Suppressor macrophage treated with lipopolysaccharide for 1 hour (primary cell): ENCODE results near the gene KIFAP3.
"Not testable (repeated sequence)": the region's sequence is repeated elsewhere in the genome, so short reads cannot be mapped to it uniquely, and the experiment has no call there.

Source experiments
- DNase-seq, 3 donors: peaks; one replicate each; pipeline ENCODE4 v3.0.0-alpha.2; 2020 to 2022

KIFAP3 gene

GRCh38 chr1:169918220-169918619 lies 156.3 kb downstream of the KIFAP3 start:
- DNase-seq, result not testable (repeated sequence)

GRCh38 chr1:169915150-169915549 lies 159.3 kb downstream of the KIFAP3 start:
- no peak for DNase-seq

DNA sequence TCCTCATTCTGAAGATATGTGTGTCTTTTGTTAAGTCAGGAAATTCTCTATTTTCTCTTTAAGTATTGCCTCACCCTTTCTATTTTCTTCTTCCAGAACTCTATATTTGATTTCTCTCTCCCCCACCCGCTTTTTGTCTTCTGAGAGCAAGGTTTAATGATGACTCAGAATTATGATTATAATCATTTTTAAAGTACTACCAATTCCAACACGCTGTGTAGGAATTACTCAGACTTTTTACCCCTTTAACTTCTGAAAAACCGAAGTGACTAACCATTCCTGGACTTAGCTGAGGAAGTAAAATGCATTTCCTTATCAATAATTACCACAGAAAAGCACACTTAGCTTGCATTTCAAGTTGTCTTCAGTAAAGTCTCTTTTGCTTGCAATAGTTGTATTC lies 160.0 kb downstream of the KIFAP3 start:
- peak in 1 of 3 donors; percentile 26 for DNase-seq

DNA sequence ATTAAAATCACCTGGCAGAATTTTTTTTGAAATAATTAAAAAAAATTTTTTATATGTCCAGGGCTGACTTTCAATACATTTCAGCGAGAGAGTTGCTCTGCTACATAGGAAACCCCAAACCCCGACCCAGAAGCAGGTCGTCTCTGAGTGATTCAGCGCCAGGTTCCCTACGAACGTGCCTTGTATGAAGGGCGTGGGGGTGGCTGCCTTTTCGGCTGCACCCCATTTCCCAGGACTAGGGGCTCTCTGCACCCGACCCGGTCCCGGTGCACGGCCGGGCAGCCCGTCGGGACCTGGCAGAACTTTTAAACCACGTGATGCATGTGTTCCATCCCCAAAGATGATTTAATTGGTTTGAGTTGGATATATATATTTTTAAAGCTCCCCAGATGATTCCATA lies 165.0 kb downstream of the KIFAP3 start:
- DNase-seq, result no peak

GRCh38 chr1:169906938-169907337 lies 167.6 kb downstream of the KIFAP3 start:
- DNase-seq, result peak in 1 of 3 donors; percentile 29

DNA sequence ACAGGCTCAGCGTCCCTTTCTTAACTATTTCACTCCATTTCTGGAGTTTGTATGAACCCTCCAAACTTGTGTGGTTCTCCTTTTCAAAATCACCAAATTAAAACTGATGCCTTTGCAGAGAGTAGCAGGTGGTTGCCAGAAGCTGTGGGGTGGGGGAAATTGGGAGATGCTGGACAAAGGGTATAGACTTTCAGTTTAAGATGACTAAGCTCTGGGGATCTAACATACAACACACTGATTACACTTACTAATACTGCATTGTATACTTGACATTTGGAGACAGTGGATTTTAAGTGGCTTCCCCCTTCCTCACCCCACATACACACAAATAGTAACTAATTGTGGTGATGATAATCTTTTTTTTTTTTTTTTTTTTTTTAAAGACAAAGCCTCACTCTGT lies 169.7 kb downstream of the KIFAP3 start:
- no peak for DNase-seq

DNA sequence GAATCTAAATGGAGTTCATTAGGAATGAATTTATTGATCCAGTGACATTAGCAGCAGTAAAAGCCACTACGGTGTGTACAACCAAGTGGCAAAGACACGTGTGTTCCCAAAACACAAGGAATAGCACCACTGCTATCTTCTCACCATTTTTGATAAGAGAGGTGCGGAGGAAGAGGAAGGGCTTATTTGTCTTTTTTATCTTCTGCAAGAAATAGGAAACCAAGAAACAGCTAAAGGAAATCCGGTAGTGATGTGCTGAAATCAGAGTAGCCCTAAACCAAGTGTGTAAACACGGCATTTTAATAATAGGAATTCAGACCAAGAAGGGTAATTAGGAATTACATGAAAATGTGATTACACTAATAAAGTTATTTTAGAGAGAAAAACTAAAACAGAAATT lies 171.7 kb downstream of the KIFAP3 start:
- DNase-seq, result no peak

- no peak for DNase-seq
Observed at GRCh38 chr1:169901115-169901514, 173.4 kb downstream of the KIFAP3 start.

DNA sequence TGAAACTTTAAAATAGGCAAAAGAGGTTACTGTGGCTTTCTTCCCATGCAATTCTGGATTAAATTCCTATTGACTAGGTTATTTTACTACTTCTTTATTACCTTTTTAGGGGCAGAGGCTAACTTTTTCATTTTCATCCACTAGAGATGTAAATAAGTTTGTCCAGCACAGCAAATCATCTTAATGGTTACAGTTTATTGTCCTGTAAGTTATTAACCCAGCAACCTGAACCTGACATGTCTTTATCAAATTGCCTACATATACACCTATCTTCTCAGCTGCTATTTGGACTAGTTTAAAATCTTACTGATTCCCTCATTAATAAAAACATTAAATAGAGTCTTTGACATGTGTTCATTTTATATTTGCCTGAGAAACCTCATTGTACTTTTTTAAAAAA lies 173.9 kb downstream of the KIFAP3 start:
- DNase-seq, result no peak

DNA sequence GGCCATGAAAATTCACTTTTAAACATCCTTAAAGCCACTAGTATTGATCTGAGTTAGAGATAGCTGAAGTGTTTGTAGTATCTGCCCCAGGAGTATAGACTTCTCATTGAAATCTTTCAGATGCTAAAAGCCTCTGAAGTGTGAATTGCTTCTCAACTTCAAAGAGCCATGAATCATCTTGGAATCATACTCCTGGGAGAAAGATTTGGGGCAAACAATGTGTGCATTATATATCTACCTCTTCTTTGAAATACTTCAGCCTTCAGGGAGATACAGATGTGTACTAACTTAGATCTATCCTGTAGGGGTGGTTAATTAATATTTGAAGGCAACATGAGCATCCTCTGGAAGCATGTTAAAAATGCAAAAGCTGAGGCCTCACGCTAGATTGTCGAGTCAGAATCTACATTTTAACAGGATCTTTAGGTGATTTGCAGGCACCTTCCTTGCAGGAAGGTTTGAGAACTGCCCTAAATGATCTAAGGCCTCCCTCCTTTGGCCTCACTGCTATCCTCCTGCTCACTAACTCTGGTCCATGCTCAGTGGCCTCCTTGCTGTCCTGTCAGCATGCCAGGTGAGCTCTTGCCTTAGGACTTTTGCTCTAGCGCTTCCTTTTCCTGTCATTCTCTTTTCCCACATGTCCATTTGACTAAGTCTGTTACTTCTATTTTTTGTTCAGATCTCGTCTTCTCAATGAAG lies 174.8 kb downstream of the KIFAP3 start:
- DNase-seq, result no peak

GRCh38 chr1:169896013-169896412 lies 178.5 kb downstream of the KIFAP3 start:
- peak; percentile 38 to 54 (median 46) for DNase-seq

DNA sequence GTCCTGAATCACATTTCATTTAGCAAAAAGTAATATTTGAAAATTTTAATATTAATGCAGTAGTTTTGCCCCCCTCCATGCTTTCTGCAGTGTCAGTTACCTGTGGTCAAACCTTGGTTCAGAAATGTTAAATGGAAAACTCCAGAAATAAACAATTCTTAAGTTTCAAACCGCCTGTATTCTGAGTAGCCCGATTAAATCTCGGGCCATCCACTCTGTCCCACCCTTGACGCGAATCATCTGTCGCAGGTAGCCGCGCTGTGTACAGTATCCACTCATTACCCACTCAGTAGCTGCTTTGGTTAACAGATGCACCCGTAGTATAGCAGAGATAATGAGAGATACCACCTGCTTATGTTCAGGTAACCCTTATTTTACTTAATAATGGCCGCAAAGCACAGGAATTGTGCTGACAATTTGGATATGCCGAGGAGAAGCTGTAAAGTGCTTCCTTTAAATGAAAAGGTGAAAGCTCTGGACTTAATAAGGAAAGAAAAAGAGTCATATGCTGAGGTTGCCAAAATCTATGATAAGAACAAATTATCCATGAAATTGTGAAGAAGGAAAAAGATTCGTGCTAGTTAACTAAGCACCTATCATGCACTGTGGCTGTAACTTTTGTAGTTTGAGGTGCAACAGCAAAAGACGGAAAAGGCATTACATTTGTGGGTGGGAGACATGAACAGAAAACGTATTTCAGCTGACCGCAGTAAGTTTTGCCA lies 179.9 kb downstream of the KIFAP3 start:
- DNase-seq, result no peak

DNA sequence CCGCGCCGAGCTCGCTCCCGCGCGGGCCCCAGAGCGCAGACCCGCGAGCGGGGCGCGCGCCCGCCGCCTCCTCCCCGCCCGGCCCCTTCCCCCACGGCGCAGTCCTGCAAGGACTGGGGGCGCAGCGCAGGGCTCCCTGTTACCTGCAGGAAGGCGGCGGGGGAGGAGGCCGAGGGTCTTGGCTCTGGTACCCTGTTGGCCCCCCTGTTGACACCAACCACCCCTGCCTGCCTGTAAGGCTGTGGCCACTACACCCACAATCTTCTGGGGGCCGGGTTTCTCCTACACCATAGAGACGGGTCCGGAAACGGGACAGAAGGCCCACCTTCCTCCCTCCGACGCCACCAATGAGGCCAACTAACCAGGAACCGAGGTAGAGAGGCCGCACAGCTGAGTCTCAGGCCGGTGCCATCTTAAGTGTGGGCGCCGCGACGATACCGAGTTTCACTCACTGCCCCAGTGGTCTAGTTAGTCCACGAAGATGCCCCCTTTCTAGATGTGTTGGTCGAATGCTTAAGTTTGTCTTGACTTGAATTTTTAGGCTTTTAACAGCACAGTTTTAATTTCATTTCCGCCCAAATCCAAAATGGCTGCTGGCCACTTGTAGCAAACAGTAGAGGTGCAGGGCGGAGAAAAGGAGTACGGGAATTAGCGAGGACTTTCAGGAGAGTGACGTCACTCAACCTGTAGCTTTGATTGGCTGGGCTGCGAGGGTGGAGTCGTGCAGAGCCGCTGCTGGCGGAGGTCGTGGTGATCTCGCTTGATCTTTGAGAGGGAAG lies 180.7 kb downstream of the KIFAP3 start, which contains the start of gene SCYL3:
SCYL3 (minus strand) TSS at position 252 of the 779 bp plus-strand sequence. CDS start 5,056 bp downstream, outside the sequence.
- DNase-seq, result peak; percentile 96 to 98 (median 98)

GRCh38 chr1:169892927-169893644 lies 181.4 kb downstream of the KIFAP3 start:
- peak; percentile 36 to 69 (median 56) for DNase-seq

- DNase-seq, result no peak
Observed at GRCh38 chr1:169892176-169892926, 182.1 kb downstream of the KIFAP3 start.

- DNase-seq, result no peak
Observed at GRCh38 chr1:169891539-169891885, 183.0 kb downstream of the KIFAP3 start.

DNA sequence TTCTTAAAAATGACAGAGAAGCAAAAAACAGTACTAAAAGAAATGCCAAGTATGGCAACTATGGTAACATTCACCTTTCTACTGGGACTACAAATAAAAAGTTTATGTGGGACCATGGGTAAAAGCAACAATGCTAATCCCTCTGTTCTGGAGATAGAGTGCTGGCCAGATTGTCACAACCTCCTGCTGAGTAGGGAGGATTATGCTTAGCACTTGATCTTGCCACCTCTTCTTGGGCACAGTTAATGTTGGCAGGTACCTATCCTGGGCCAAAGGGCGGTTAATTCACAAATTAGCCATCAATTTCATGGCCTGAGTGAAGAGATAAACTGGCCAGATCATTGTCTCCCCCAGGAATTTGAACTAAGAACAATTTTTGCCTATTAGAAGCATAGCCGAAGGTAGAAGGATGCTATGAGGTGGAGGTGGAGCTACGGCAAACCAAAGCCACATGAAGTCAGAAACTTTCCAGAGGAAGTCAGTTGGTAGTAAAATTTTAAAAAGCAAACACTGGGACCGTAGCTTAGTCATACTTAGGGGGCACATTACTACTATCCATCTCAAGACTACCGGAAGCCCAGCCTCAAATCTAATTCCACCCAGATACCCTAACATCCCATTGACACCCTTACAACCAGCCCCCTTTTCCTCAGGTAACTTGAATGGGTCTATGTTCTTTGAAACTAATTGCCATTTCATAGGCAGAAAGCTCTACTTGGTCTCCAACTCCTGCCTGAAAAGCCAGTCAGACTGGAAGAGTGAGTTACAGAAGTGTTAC lies 183.5 kb downstream of the KIFAP3 start:
- peak in 1 of 3 donors; percentile 33 for DNase-seq

- no peak for DNase-seq
Observed at GRCh38 chr1:169889871-169890270, 184.6 kb downstream of the KIFAP3 start.

GRCh38 chr1:169886931-169887330 lies 187.6 kb downstream of the KIFAP3 start:
- no peak for DNase-seq

GRCh38 chr1:169886422-169886821 lies 188.1 kb downstream of the KIFAP3 start:
- DNase-seq, result no peak

DNA sequence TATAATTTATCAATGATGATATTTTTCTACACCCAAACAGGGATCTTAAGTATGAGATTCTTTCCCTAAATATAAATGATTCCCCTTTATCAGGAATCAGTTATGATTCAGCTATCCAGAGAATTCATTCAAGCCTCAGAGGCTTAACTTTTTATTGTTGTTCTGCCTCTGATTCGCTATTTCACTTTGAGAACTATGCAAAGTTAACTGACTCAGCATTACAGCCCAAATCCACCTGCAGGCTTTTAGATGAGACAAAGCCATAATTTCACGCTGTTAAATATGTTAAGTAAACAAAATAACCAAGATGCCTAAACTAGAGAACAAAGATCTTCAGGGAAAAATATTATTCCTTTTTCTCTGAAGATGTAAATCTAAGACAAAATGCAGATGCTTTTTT lies 189.3 kb downstream of the KIFAP3 start:
- DNase-seq, result no peak
